T-cell (primary cell): ENCODE results near the gene TRIM34. TPM values are rescaled to one million over a fixed set of nuclear protein-coding genes. Genes with fewer than 3 reads are reported as not detected.
"Not testable (repeated sequence)": the region's sequence is repeated elsewhere in the genome, so short reads cannot be mapped to it uniquely, and the experiment has no call there.

Experiments used
- ATAC-seq, 4 experiments: fragments of 200-7000 bp in 3 of 4; fragments of 150-1000 bp in 1 of 4; cut with Tn5 transposase; replicated peaks in 1 of 4; 1 replicate in 3 of 4; 2 replicates in 1 of 4; pipeline ENCODE4 v1.10.0; 2021; ENCODE audit warnings: moderate library complexity in 3 of 4, mild to moderate bottlenecking in 2 of 4, moderate number of reproducible peaks in 1 of 4
- CTCF ChIA-PET, 2 donors: fragments of 300-600 bp; sonication (Branson Sonifier 250); formaldehyde crosslinking; loops; one replicate each; lab custom pipeline; 2022; ENCODE audit warnings: antibody characterized with exemption in 2 of 2; lab: Charles Lee
- POLR2A ChIA-PET, 2 donors: fragments of 300-600 bp; sonication (Branson Sonifier 250); formaldehyde crosslinking; loops; one replicate each; lab custom pipeline; 2022; ENCODE audit warnings: antibody characterized with exemption in 2 of 2; lab: Charles Lee
- DNase-seq, 35 experiments: peaks; one replicate each; pipeline versions ENCODE4 v3.0.0 to v3.0.0-alpha.2; 2013 to 2023
- H3K27ac ChIP-seq: one replicate; pipeline ENCODE4 v1.5.1; 2013; ENCODE audit warnings: low read length
- H3K27me3 ChIP-seq, 2 experiments: replicated peaks in 1 of 2; 1 replicate in 1 of 2; 2 replicates in 1 of 2; pipeline versions ENCODE4 v1.6.1 to v1.7.0; 2013; ENCODE audit warnings: low read length in 1 of 2, mixed read lengths in 1 of 2; ENCODE audit not compliant: control insufficient read depth in 2 of 2, insufficient read depth in 2 of 2; ENCODE audit errors: extremely low read depth in 1 of 2
- H3K36me3 ChIP-seq, 2 donors: 1 replicate in 1 of 2; 2 replicates in 1 of 2; pipeline versions ENCODE4 v1.6.1 to v1.7.0; 2013; ENCODE audit warnings: low read length in 1 of 2; ENCODE audit not compliant: control insufficient read depth in 2 of 2, insufficient read depth in 1 of 2; ENCODE audit errors: extremely low read depth in 1 of 2
- H3K4me1 ChIP-seq, 2 experiments: 1 replicate in 1 of 2; 2 replicates in 1 of 2; pipeline versions ENCODE4 v1.6.1 to v1.7.0; 2013; ENCODE audit warnings: low read length in 2 of 2, mixed read lengths in 1 of 2; ENCODE audit not compliant: insufficient read depth in 2 of 2, control insufficient read depth in 1 of 2; ENCODE audit errors: extremely low read depth in 1 of 2
- H3K4me3 ChIP-seq, 2 donors: 1 replicate in 1 of 2; 2 replicates in 1 of 2; pipeline versions ENCODE4 v1.5.1 to v1.7.0; 2013; ENCODE audit warnings: mild to moderate bottlenecking in 2 of 2, low read length in 1 of 2, moderate library complexity in 1 of 2; ENCODE audit not compliant: control insufficient read depth in 1 of 2; ENCODE audit errors: extremely low read depth in 1 of 2
- H3K9me3 ChIP-seq: 2 replicates; pipeline ENCODE4 v1.7.0; 2013
- H3K27ac Mint-ChIP-seq, 2 donors: one replicate each; pipeline ENCODE4 v1.8.0; 2020 to 2021; ENCODE audit warnings: mild to moderate bottlenecking in 2 of 2, mixed read lengths in 2 of 2
- H3K27me3 Mint-ChIP-seq, 2 donors: one replicate each; pipeline ENCODE4 v1.8.0; 2021 to 2022; ENCODE audit warnings: mixed read lengths in 2 of 2
- H3K36me3 Mint-ChIP-seq: one replicate; pipeline ENCODE4 v1.8.0; 2021; ENCODE audit warnings: mixed read lengths
- H3K4me1 Mint-ChIP-seq, 3 donors: one replicate each; pipeline ENCODE4 v1.8.0; 2020 to 2022; ENCODE audit warnings: mixed read lengths in 3 of 3, mild to moderate bottlenecking in 1 of 3
- H3K4me3 Mint-ChIP-seq, 3 donors: one replicate each; pipeline ENCODE4 v1.8.0; 2020 to 2022; ENCODE audit warnings: mild to moderate bottlenecking in 3 of 3, mixed read lengths in 3 of 3, moderate library complexity in 3 of 3
- H3K9me3 Mint-ChIP-seq, 3 donors: one replicate each; pipeline ENCODE4 v1.8.0; 2020 to 2022; ENCODE audit warnings: mixed read lengths in 3 of 3
- WGBS: methylation state at CpG from one replicate; pipeline ENCODE4 v1.1.5; 2013; ENCODE audit warnings: missing lambda C conversion rate; ENCODE audit not compliant: insufficient coverage; 5-methylcytosine and 5-hydroxymethylcytosine counted together
- total RNA-seq, 35 experiments: library from RNA in 6 of 35; stranded (reverse) in 6 of 35; fragments of 120-200 nt in 1 of 35; gene quantifications; one replicate each; pipeline versions ENCODE4 v1.2.1 to v1.2.4 and lab custom pipeline; 2013 to 2026

TRIM34 gene
- 10 to 100 TPM in 3 of 5 donors, 1 to 10 TPM in 2; 7.4 to 13.5 (median 10.4) TPM for total RNA-seq
- total RNA-seq (2013): 15.2 TPM
- total RNA-seq (lab: John Stamatoyannopoulos, UW): 0 to 0.61 (median 0.12) reads per million in 29 experiments

- Histone ChIP-seq H3K4me3 (peak within 1 kb of the TSS; percentile 76 to 79), H3K36me3 (no peaks in the 10 kb centered on the region), H3K27me3 (no peaks in the 10 kb centered on the region), H3K27ac (peak within 1 kb of the TSS; percentile 80), H3K4me1 (peaks cover 8 to 21% of the 10 kb centered on the region in 2 experiments), H3K9me3 (no peaks in the 10 kb centered on the region)
- peaks cover 48 to 52% (median 52%) of the 10 kb centered on the region in 3 donors for H3K4me1 Mint-ChIP-seq
- ChIA-PET CTCF (interaction anchor here (0.5 to 1.7 kb wide), 5 partner anchors 12 to 65 kb away, joined by 3 to 5 read pairs (median 3); partner anchors contain the start of genes TRIM22 (in 1 of the 2) and TRIM5 (in 1 of the 2)), POLR2A (interaction anchor here in 1 of 2 donors (0.5 kb wide), 1 partner anchor 514 kb away, joined by 8 read pairs; no protein-coding TSS in a partner anchor)
- WGBS: 18% methylated on average over 4 of the region's 7 CpGs
- H3K36me3 Mint-ChIP-seq: peaks cover 20% of the 10 kb centered on the region
- peak within 1 kb of the TSS; percentile 83 to 97 (median 87) for H3K4me3 Mint-ChIP-seq
- H3K27me3 Mint-ChIP-seq: no peaks in the 10 kb centered on the region
- peak; percentile 12 to 84 (median 52) for DNase-seq
- H3K9me3 Mint-ChIP-seq: no peaks in the 10 kb centered on the region
- ATAC-seq: peak; percentile 96 to 98 (median 97)
- peak within 1 kb of the TSS; percentile 92 to 93 for H3K27ac Mint-ChIP-seq
Observed at GRCh38 chr11:5624489-5625279, at the start of gene TRIM34. Gene TRIM34, plus strand, starts transcription at chr11:5625001. Its CDS starts 7,331 bp downstream, at chr11:5632332.

GRCh38 chr11:5575152-5575551 lies 49.6 kb upstream of the TRIM34 start:
- H3K4me1 Mint-ChIP-seq: no peaks in the 10 kb centered on the region
- CTCF ChIA-PET: no interaction called here
- peaks cover 0 to 1% of the 10 kb centered on the region in 2 donors for H3K27me3 Mint-ChIP-seq
- no peaks in the 10 kb centered on the region for H3K9me3 Mint-ChIP-seq
- POLR2A ChIA-PET: no interaction called here
- 90% methylated on average over 3 of the region's 4 CpGs for WGBS
- Histone ChIP-seq H3K36me3 (no peaks in the 10 kb centered on the region), H3K9me3 (no peaks in the 10 kb centered on the region), H3K27ac (no peak overlapping the region), H3K4me1 (no peaks in the 10 kb centered on the region), H3K27me3 (no peaks in the 10 kb centered on the region), H3K4me3 (no peak overlapping the region)
- no peak overlapping the region for H3K27ac Mint-ChIP-seq
- DNase-seq: no peak
- no peak for ATAC-seq
- H3K36me3 Mint-ChIP-seq: no peaks in the 10 kb centered on the region
- no peak overlapping the region for H3K4me3 Mint-ChIP-seq

DNA sequence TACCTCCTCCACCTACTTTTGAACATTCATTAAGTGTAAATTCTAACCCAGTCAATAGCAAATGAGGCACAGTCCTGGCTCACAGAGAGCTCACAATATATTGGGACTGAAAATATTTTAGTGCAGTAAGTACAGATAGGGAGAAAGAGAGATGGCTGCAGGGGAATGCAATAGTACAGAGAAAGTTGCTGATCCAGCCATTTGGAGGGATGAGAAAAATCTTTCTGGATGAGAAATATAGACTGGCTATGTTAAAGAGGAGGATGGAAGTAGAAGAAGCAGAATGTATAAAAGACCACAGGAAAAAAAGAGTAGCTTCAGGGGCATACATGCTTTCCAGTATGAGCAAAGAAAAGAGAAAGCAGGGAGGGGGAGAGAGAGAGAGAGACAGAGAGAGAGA lies 47.7 kb upstream of the TRIM34 start:
- H3K4me1 Mint-ChIP-seq: no peaks in the 10 kb centered on the region
- H3K36me3 Mint-ChIP-seq: no peaks in the 10 kb centered on the region
- Histone ChIP-seq H3K27me3 (no peaks in the 10 kb centered on the region), H3K9me3 (no peaks in the 10 kb centered on the region), H3K4me3 (no peak overlapping the region), H3K27ac (no peak overlapping the region), H3K4me1 (no peaks in the 10 kb centered on the region), H3K36me3 (no peaks in the 10 kb centered on the region)
- peaks cover 0 to 1% of the 10 kb centered on the region in 2 donors for H3K27me3 Mint-ChIP-seq
- no peaks in the 10 kb centered on the region for H3K9me3 Mint-ChIP-seq
- H3K27ac Mint-ChIP-seq: no peak overlapping the region
- ChIA-PET CTCF (interaction anchor here in 1 of 2 donors (0.5 kb wide), 1 partner anchor 10 kb away, joined by 5 read pairs; no protein-coding TSS in a partner anchor), POLR2A (no interaction called here)
- DNase-seq (no peak), ATAC-seq (no peak)
- no peak overlapping the region for H3K4me3 Mint-ChIP-seq

- no peaks in the 10 kb centered on the region for H3K4me1 Mint-ChIP-seq
Observed at GRCh38 chr11:5580577-5580976, 44.2 kb upstream of the TRIM34 start, which contains the start of gene OR52B6. Gene OR52B6, plus strand, starts transcription at chr11:5580877. Its CDS starts 0 bp downstream, at chr11:5580877.

DNA sequence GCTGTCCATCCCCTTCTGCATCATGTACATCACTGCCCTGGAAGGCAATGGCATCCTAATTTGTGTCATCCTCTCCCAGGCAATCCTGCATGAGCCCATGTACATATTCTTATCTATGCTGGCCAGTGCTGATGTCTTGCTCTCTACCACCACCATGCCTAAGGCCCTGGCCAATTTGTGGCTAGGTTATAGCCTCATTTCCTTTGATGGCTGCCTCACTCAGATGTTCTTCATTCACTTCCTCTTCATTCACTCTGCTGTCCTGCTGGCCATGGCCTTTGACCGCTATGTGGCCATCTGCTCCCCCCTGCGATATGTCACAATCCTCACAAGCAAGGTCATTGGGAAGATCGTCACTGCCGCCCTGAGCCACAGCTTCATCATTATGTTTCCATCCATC lies 43.8 kb upstream of the TRIM34 start:
- Mint-ChIP-seq H3K27me3 (peaks cover 0 to 1% of the 10 kb centered on the region in 2 donors), H3K4me1 (no peaks in the 10 kb centered on the region), H3K27ac (no peak overlapping the region), H3K4me3 (no peak overlapping the region), H3K36me3 (no peaks in the 10 kb centered on the region), H3K9me3 (no peaks in the 10 kb centered on the region)
- 69% methylated on average over 4 of the region's 4 CpGs for WGBS
- Histone ChIP-seq H3K4me3 (no peak overlapping the region), H3K9me3 (no peaks in the 10 kb centered on the region), H3K27me3 (no peaks in the 10 kb centered on the region), H3K36me3 (no peaks in the 10 kb centered on the region), H3K27ac (no peak overlapping the region), H3K4me1 (no peaks in the 10 kb centered on the region)
- ChIA-PET CTCF (no interaction called here), POLR2A (no interaction called here)
- DNase-seq (no peak), ATAC-seq (no peak)

More at GRCh38 chr11:5580577-5580976, 44.2 kb upstream of the TRIM34 start, which contains the start of gene OR52B6:
- Histone ChIP-seq H3K27ac (no peak within 1 kb of the TSS), H3K36me3 (no peaks in the 10 kb centered on the region), H3K9me3 (no peaks in the 10 kb centered on the region), H3K27me3 (no peaks in the 10 kb centered on the region), H3K4me3 (no peak within 1 kb of the TSS), H3K4me1 (no peaks in the 10 kb centered on the region)
- POLR2A ChIA-PET: no interaction called here
- no peaks in the 10 kb centered on the region for H3K9me3 Mint-ChIP-seq
- H3K27ac Mint-ChIP-seq: no peak within 1 kb of the TSS
- peaks cover 0 to 1% of the 10 kb centered on the region in 2 donors for H3K27me3 Mint-ChIP-seq
- no peak for DNase-seq
- WGBS: 88% methylated on average over 7 of the region's 8 CpGs
- no peak for ATAC-seq
- H3K4me3 Mint-ChIP-seq: no peak within 1 kb of the TSS
- H3K36me3 Mint-ChIP-seq: no peaks in the 10 kb centered on the region
- CTCF ChIA-PET: no interaction called here

DNA sequence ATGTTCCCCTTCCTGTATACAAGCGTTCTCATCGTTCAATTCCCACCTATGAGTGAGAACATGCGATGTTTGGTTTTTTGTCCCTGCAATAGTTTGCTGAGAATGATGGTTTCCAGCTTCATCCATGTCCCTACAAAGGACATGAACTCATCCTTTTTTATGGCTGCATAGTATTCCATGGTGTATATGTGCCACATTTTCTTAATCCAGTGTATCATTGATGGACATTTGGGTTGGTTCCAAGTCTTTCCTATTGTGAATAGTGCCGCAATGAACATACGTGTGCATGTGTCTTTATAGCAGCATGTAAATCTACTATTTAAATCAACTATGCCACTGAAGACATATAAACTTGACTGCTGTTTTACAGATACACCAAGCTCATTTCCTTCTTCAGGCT lies 40.3 kb upstream of the TRIM34 start:
- CTCF ChIA-PET, H3K27ac Mint-ChIP-seq, H3K4me1 Mint-ChIP-seq, H3K27ac ChIP-seq, POLR2A ChIA-PET, H3K4me3 ChIP-seq, H3K9me3 Mint-ChIP-seq, H3K36me3 ChIP-seq, H3K9me3 ChIP-seq, H3K36me3 Mint-ChIP-seq, ATAC-seq, H3K27me3 Mint-ChIP-seq, H3K4me3 Mint-ChIP-seq, H3K4me1 ChIP-seq, DNase-seq, H3K27me3 ChIP-seq: not testable (repeated sequence)
- WGBS: no CpG with 5 or more reads among the region's 5 CpGs
